GM21360 (cell line): Measurements from ENCODE around the gene SLC4A1AP.

Source experiments
- ATAC-seq: cut with Tn5 transposase; IDR thresholded peaks from one replicate; pipeline ENCODE4 v1.9.1; 2021; ENCODE audit warnings: mild to moderate bottlenecking, moderate library complexity; ENCODE audit not compliant: unreplicated experiment

Gene SLC4A1AP

DNA sequence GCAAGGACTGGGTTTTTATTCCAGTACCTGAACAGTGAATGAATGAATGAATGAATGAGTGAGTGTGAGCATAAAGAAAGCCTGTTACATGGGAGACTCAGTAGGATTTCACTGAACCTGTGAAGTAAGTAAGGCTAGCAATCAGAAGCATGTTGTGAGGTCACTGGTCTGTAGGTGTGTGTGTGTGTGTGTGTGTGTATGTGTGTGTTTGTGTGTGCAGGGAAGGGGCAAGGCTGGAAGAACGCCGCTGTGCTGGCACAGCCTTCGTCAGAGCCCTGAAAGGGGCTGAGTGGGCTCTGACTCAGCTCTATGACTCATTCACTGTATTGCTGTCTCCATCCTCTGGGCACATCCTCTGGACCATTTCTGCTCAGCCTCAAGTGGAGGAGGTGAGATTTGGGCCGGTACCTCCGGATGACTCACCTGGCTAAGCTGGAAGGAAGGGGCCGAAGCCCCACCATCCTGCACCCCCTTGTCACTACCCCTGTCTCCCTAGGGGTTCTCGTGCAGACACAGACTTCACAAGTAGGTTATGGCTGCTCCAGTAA, 56.4 kb downstream of the SLC4A1AP start:
- no peak for ATAC-seq

DNA sequence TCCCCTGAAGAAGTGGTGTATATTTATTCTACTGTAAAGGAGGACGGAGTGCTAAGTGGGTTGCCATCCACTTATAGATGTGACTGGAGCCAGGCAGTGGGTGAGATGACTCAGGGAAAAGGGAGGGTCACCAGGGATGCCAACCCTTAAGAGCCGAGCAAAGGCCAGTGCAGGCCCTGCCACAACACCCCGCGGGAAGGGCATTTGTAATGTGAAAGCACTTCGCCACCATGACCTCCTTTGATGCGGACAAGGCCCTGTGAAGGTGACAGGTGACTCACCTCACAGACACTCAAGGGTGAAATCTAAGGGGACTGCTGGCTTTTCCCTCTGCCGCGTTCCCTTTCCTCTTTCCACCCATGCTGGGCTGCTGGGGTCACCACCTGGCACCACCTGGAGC, 57.6 kb downstream of the SLC4A1AP start:
- ATAC-seq = no peak

DNA sequence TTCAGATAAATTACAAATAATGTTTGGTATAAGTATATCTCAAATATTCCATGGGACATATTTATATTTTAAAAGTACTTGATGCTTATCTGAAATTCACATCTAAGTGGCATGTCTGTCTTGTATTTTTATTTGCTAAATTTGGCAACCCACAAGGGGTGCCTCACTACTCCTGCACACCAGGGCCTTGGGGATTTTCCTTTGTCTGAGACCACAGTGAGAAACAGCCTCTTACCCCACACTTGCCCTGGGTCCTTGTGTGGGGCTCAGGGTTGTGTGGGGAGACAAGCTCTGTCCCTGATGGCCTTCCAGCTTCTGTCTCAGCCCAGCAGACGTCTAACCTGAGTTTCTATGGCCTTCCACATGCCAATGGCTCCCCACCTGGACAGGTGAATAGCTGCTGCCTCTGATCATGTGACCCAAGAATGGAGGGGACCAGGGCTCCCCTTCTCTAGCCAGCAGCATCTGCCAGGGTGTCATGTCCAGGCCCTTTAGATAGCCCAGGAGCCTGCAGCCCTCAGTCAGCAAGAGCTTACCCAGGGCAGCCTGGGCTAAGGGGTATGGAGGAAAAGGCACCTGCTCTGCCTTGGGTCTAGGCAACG, 58.3 kb downstream of the SLC4A1AP start:
- no peak for ATAC-seq

DNA sequence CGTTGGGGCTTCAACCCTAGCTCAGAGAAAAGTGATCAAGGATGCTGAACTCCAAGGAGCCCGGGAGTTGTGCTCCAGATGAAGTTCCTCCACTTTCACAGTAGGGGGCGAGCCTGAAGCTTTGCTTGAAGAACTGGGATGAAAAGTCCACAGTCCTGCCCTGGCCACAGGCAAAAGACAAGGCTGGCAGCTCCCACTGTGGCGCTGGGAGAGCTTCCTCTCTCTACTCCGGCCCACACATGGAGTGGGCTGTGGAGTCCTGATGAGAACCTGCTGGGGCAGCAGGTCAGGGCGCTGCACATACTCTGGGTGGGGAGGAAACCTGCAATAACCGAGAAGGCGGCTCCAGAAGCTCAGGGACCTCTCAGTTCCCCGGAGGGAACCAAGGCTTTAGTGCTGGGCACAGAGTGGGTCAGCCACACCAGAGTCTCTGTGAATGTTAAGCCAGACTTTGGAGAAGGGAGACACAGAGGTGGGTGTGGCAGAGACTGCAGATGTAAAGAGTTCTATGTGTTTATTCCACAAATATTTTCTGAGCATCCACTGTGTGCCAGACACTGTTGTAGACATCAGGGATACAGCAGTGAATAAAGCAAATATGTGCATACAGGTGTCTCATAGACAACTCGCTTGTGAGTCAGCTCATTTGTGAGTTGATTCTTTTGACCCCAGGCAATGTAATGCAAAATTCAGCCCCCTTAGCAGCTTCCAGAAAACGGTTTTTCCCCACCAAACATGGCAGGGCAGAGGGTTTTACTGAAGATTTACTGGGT, 59.9 kb downstream of the SLC4A1AP start:
- ATAC-seq = no peak

DNA sequence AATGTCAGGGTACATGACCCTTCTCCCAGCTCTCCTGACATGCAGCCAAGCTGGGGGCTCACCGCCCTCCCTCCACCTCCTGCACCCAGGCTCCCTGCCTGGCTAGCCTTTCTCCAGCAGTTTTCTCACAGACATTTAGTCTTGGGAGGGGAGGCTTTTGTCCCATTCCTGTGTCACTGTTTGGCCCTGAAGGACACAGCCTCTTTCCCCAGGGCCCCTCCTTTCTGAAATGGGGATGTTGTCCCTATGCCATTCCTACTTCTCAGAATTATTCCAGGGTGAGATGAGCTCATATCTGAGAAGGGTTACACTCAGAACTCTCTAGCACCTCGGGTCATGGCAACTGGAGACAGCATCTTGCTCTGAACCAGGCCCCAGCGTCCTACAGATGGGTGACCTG, 60.5 kb downstream of the SLC4A1AP start:
- ATAC-seq = no peak

DNA sequence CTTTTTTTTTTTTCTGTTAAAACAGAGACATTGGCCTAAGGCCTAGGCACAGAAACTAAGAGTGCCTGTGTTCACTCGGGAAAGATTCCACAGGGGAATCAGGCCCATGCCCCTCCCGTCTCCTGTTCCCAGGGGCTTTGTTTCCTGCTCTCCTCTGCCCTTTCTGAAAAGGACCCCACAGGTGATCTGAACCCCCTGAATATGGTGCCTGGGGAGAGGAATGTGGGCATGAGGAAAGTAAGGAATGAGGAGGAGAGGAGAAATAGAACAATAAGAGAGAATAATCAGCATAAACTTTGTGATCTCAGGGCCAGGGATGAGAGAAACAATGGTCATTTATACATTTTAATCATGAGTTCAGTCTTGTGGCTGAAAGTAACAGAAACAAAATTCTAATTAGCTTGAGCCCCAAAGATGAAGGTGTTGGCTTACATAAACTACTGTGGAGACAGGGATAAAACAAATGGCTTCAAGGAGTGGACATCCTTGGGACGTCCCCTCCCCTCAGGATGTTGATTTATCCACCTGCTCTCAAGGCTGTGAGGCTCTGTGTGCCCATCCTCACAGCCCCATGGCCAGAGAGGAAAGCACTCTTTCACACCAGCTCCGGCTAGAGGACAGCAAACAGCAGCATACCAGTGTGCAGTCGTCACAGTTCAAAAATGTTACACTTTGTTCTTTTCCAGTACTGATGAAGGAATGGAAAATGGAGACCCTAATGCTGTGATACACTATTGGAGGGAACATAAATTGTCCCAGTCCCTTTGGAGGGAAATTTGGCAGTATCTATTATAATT, 61.4 kb downstream of the SLC4A1AP start:
- ATAC-seq = no peak

DNA sequence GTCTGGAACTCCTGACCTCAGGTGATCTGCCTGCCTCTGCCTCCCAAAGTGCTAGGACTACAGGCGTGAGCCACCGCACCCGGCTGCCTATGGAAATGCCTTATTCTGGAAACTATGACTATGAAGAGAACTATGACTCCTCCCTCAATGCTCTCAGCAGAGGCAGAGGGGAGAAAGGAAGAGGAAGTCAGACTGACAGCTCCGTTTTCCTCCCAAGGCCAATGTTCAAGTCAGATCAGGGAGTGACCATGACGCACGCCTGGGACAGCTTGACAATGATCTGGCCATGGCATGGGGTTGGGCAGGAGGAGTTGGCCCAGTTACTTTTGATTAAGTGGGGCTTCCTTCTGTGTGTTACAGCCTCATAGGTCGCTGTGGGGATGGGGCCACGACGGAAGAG, 63.6 kb downstream of the SLC4A1AP start:
- no peak for ATAC-seq

DNA sequence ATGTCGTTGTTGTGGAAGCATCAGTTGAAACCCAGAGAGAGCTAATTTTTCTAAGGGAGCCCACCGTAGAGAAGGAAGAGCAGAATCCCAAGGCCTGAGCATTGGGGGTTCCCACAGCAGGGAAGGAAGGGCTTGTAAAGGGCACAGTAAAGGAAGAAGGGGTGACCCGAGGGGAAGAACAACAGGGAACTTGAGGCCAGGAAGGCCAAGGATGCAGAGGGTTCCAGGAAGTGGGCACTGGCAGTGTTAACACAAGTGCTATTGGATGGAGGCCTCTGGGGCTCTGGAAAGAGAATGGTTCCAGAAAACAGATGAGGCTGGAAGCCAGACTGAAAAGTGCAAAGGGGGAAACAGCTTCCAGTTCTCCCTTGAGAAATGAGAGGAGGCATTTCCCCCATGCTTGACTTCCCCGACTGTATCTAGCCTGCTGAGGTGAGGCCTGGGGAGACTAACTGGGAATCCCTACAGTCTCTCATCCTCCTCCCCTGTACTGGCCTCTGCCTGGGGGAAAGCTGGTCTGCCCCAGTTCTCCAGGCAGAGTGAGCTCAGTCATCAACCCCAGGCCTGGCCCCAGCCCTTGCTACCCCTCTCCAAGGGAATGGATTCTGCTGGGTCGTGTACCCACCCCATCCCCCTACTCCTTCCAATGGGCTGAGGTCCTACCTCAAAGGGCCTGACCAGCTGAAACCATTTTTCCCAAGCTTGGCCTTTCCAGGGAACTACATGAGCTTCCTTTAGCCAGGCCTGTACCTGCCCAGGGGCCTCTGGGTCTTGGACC, 64.6 kb downstream of the SLC4A1AP start:
- no peak for ATAC-seq

DNA sequence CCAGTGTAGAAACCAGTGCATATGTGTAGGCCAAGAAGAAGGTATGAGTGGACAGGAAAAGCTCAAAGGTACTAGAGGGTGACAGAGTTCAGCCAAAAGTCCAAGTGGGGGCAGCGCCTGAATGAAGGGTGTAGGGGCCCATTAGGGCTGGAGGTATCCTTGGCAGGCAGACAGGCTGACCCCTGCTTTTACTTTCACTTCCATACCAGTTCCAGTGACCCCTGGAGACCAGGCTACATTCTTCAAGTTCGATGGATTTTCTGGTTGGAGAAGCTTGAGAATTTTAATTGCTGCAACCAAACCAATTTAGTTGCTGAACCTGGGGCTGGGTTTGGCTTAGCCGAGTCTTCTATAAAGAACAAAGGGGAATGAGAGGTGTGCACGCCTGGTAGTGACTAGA, 65.5 kb downstream of the SLC4A1AP start:
- no peak for ATAC-seq

DNA sequence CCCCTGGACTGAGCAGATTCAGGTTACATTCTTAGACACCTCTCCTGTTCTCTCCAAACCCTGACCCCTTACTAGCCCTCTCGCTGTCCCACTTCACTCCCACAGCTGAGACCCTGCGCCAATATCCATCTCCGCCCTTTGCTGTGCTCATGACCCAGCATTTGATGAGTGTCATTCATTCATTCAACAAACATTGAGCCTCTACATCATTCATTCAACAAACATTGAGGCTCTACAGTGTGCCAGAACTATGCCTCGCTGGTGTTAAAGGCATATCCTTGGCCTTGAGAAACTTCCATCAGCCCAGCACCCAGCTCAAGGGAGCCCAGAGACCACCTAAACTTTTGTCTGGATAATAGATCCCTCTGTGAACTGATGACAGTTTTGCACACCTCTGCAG, 65.9 kb downstream of the SLC4A1AP start:
- no peak for ATAC-seq

DNA sequence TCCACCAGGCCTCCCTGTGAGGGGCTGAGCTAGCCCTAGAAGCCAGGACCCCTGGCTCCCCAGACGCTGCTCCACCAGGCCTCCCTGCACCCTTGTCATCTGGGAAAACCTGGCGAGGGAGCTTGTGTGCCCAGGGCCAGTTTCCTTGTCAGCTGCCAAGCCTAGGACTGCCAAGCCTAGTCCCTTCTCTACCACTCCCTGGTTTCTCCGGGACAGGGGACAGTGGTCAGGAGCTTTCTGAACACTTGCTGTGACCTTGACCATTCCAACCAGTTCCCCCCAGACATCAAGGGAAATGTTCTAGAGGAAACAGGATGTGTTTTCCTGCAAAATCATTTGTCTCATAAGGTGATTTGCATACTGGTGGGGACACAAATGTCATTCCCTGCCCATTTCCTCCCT, 66.6 kb downstream of the SLC4A1AP start:
- no peak for ATAC-seq

DNA sequence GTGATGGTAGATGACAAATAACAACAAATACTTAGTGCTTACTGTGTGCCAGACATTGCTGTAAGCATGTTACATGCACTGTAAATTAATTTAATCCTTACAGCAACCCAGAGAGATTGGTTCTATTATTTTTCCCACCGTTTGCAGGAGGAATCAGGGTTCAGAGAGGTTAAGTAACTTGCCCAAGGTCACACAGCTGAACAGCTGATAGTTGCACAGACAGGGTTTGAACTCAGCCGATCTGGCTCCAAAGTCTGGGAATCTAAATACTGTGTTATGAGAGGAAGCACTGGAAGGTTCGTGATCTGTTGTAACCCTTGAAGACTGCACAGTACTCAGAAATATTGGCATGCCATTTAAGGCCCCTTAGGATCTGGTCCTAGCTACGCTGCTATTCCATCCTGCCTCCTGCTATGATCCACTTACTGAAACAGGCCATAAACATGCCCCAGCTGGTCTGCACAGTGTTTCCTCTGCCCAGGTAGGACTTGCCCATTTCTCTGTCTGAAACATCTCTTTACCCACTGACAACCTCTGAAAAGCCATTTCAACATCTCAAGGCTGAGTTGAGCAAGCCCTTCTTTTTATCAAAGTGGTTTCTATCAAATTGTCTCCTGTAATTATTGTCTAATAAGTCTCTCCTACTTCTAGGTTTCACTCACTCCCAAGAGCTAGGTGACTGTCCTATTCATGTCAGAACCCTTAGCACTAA, 67.4 kb downstream of the SLC4A1AP start:
- ATAC-seq = no peak

DNA sequence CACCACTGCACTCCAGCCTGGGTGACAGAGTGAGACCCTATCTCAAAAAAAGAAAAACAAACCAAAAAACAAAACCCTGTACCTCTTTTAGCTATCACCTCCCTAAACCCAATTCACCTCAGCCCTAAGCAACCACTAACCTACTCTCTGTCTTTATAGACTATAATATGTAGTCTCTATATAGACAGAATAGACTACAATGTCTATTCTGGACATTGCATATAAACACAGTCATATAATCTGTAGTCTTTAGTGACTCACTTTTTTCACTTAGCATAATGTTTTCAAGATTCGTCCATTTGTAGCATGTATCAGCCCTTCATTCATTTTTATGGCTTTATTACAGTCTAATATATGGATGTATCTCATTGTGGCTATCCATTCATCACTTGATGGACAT, 70.6 kb downstream of the SLC4A1AP start:
- ATAC-seq = no peak

DNA sequence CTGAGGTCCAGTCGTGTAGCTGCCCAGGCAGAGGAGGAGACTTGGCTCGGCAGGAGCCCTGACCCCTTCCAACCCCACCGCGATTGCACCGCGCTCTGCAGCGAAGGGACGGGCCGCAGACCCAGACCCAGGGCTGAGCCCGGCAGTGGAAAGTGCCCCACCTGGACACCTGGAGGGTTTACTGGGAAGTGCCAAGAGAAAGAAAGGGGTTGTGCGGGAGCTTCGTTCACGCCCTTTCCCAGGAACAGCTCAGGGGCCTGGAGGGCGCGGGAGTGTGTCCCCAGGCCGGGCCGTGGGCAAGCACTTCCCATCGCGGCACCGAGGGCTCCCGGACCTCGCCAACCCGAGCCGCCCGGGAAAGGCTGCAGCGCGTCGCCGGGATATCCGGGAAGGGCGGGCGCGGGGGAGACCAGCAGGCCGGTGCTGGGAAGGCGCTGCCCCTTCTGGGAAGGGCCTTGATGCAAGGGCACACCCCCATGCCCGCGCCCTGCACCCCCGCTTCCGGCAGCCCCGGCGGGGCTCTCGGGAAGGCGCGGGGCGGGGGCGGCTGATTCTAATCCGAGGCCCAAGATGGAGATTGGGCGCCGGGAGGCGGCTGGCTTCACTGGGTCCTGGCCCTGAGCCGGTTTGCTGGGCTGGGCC, 71.7 kb downstream of the SLC4A1AP start:
- no peak for ATAC-seq

DNA sequence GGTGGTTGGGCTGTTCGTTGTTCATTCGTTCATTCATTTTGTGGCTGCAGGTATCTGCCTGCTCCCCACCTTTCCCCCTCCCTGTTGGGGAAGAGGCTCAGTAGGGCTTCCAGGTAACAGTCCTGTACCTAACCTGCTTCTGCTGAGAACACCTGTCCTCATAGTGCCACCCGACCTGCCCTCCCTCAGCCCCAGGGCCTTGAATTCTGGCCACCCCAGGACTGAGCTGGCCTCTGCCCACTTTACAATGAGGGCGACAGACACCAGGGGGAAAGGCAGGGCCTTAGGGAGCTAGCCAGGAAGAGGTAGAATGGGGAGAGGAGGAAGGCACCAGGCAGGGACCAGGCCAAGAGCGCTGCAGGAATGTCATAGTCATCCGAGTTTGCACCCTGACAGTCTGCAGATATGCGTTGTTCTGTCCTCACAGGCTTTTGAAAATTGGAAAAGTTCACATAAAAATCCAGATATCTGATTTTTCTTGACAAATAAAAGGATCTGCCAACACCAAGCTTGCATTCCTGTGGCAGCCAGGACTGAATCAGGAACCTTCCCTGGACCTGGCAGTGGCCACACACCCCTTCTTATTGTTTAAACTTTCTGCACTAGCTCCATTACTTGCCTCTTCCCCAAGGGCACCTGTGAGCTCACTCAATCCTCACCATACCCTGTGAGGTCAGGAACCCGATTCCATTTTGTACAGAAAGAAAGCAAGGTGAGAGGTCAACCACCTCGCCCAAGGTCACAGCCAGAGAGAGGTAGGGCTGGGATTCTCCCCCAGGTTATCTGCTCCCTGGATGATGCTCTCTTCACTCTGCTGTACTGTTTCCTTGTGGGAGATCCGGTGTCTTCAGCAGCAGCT, 72.6 kb downstream of the SLC4A1AP start:
- ATAC-seq = no peak

DNA sequence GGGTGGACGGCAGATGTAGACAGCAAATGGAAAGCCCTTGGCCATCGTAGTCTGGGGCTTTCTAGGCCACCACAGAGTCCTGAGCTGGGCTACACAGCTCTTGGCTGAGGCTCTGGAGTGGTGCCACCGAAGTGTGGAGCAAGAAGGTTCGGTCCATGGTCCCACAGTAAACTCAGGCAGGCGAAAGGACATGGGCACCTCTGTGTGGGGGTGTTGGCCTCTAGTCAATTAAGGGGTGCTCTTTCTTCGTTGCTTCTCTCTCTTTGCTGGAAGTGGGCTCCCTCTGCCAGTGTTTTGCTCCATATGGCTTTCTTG, 73.2 kb downstream of the SLC4A1AP start:
- no peak for ATAC-seq

DNA sequence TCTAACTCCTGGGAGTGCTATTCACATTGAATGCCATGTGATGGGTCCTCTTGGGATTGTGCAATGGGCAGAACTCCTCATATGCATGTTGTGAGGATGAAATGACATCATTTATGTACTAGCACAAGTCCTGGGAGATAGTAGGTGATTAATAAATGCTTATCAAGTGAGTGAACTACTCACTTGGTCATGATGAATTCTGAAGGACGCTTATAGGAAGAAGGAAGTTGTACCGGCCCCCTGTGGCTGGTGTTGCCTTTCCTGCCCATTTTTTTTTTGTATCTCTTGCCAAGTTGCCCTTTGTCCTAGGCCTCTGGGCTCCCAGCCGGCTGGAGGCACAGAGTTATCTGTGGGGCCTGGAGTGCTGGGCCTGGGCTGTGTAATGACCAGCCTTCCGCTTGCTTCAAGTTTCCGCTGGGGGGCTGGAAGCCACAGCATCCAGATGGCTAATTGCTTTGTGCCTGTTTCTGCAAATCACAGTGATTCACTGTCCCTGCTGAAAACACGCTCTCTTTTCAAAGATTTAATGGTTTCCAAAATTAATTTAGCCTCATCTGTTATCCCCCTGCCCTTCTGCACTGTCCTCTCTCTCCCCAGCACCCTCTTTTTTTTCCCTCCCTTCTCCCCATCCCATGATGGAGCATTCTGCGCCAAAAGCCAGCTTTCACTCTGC, 74.1 kb downstream of the SLC4A1AP start:
- no peak for ATAC-seq

DNA sequence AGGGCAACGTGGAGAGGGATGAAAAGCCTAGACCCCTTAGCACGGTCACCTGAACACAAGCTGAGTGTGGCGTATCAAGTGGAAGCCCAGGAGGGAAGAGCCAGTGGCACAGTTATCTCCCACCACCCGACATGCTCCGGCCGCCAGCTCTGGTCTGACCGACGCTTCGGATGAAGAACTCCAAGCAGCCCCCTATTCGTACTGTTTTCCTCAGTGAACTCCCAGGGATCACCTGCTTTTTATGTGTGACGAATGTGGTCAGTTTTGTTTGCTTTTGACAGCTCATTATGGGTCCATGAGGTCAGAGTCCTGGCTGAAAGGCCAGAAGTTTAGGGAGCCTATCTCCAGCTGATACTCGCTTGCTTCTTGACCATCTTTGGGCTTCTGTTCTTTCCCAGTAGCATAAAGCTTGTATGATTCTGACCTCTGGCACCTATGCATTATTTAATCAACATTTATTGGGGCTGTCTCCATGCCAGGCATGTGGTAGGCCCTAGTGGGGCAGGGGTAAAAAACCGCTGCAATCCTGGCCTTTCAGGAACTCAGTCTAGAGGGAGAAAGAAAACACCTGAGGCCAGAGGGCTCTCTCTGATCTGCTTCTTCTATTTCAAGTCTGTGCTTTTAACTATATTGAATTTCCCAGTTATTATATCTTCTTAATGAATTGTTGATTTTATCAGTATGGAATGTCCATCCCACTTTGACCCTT, 74.8 kb downstream of the SLC4A1AP start:
- ATAC-seq = no peak
